ENCODE measurements around the gene P4HA1.

The P4HA1 gene

DNA sequence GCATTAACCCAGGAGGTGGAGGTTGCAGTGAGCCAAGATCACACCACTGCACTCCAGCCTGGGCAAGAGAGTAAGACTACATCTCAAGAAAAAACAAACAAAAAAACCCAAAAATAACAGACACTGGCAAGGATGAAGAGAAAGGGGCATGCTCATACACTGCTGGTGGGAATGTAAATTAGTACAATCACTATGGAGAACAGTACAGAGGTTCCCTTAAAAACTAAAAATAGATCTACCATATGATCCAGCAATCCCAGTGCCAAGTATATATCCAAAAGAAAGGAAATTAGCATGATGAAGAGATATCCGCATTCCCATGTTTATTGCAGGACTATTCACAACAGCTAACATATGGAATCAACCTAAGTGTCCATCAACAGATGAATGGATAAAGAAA, 75.6 kb downstream of the P4HA1 start:
- no peak for TF ChIP-seq CTCF (IDR thresholded peaks at IDR 0.05; ENCODE audit: insufficient read depth, missing control alignments)
- DNase-seq (ENCODE audit: insufficient read length, low spot score): no peak
- no peak for FAIRE-seq

DNA sequence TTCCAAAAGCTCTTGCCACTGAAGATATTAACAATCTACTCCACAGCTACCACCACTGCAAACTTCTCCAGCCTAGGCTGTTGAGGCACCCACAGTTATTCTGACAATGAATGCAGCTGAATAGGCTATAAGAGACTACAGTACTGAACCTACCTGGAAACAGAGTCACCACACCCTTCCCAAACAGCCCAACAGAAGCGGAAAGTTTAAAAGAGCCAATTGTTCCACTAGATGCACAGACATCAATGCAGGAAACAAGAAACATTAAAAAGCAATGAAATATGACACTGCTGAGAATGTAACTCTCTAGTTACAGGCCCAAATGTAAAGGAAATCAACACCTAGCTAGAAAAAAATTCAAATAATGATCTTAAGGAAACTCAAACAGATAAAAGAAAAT, 77.6 kb downstream of the P4HA1 start:
- no peak for TF ChIP-seq CTCF (IDR thresholded peaks at IDR 0.05; ENCODE audit: insufficient read depth, missing control alignments)
- DNase-seq (ENCODE audit: insufficient read length, low spot score) (no peak), FAIRE-seq (no peak)

DNA sequence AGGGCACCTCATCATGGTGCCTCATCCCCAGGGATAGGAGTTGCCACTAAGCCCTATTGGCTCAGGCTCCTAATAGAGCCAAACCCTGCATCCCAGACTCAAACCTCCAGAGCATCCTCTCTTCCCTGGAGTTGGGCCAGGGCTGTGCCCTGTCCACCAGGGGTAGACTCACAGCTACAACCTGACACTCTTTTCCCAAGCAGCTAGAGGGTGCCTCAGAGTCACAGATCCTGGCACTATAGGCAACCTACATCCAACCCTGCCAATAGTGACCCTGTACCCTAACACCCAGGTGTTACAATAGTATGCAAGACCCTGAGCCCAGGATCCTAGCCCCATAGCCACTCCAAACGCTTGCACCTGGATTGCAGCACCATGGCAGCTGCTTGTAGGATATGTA, 78.0 kb downstream of the P4HA1 start:
- DNase-seq (ENCODE audit: insufficient read length, low spot score) (no peak), FAIRE-seq (no peak)
- TF ChIP-seq CTCF (IDR thresholded peaks at IDR 0.05; ENCODE audit: insufficient read depth, missing control alignments): no peak

GRCh38 chr10:73017955-73018480, 78.6 kb downstream of the P4HA1 start:
- DNase-seq (ENCODE audit: insufficient read length, low spot score) (no peak), FAIRE-seq (no peak)
- TF ChIP-seq CTCF (IDR thresholded peaks at IDR 0.05; ENCODE audit: insufficient read depth, missing control alignments): no peak

DNA sequence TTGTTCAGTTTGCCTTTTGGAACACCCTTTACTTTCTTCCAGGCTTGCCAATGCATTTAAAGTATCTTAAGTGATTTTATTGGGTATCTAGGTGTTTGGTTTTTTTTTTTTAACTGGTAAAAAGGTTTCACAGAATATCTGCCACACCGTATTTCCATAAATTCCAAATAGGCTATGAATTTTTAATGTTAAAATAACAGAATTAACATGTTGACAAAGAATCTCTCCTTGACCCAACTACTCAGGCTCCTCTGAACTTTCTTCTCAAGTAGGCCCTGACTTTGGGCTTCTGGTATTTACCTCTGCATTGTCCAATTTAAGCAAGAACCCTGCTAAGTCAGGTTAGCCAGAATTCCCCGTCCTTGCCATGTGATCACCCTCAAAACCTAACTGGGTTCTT, 80.9 kb downstream of the P4HA1 start:
- TF ChIP-seq CTCF (IDR thresholded peaks at IDR 0.05; ENCODE audit: insufficient read depth, missing control alignments): no peak
- FAIRE-seq: no peak
- DNase-seq (ENCODE audit: insufficient read length, low spot score): no peak

GRCh38 chr10:73003822-73004221, 92.8 kb downstream of the P4HA1 start:
- FAIRE-seq (no peak), DNase-seq (ENCODE audit: insufficient read length, low spot score) (no peak)
- TF ChIP-seq CTCF (IDR thresholded peaks at IDR 0.05; ENCODE audit: insufficient read depth, missing control alignments): no peak

DNA sequence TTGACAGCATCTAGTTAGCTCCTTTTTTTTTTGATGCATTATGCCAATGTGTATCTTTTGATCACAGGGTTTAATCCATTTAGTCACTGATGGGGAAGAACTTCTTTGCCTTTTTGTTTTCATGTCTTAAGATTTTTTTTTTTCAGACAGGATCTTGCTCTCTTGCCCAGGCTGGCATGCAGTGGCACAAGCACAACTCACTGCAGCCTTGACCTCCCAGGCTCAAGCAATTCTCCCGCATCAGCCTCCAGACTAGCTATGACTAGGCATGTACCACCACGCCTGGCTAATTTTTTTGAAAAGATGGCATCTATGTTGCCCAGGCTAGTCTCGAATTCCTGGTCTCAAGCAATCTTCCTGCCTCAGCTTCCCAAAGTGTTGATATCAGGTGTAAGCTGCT, 95.7 kb downstream of the P4HA1 start:
- no peak for TF ChIP-seq CTCF (IDR thresholded peaks at IDR 0.05; ENCODE audit: insufficient read depth, missing control alignments)
- FAIRE-seq: no peak
- DNase-seq (ENCODE audit: insufficient read length, low spot score): no peak
